Esophagus (tissue), 2 donors: ENCODE measurements around the gene MMP23B. TPM values are rescaled to one million over a fixed set of nuclear protein-coding genes. Genes with fewer than 3 reads are reported as not detected.
A peak's percentile ranks its signal among the peaks of the same experiment; 100 is the strongest.

ENCODE experiments used
- H3K27ac ChIP-seq, 2 donors: one replicate each; pipeline ENCODE4 v1.5.1; 2013; ENCODE audit warnings: low read depth in 2 of 2, mild to moderate bottlenecking in 2 of 2, inconsistent platforms in 1 of 2, low read length in 1 of 2, moderate library complexity in 1 of 2
- H3K27me3 ChIP-seq, 2 donors: one replicate each; pipeline ENCODE4 v1.6.1; 2013; ENCODE audit warnings: low read length in 2 of 2, control low read depth in 1 of 2, mild to moderate bottlenecking in 1 of 2; ENCODE audit not compliant: insufficient read depth in 2 of 2, control insufficient read depth in 1 of 2
- H3K36me3 ChIP-seq, 2 donors: one replicate each; pipeline ENCODE4 v1.6.1; 2013; ENCODE audit warnings: low read length in 1 of 2; ENCODE audit not compliant: control insufficient read depth in 2 of 2, insufficient read depth in 2 of 2
- H3K4me1 ChIP-seq, 2 donors: one replicate each; pipeline ENCODE4 v1.6.1; 2013; ENCODE audit warnings: low read length in 1 of 2; ENCODE audit not compliant: control insufficient read depth in 2 of 2, insufficient read depth in 2 of 2
- H3K4me3 ChIP-seq, 2 donors: one replicate each; pipeline ENCODE4 v1.5.1; 2013; ENCODE audit warnings: low read length in 2 of 2, mild to moderate bottlenecking in 2 of 2, low read depth in 1 of 2, moderate library complexity in 1 of 2
- H3K9me3 ChIP-seq, 2 donors: one replicate each; pipeline ENCODE4 v1.6.1; 2013; ENCODE audit warnings: mild to moderate bottlenecking in 2 of 2, low read depth in 1 of 2, low read length in 1 of 2, moderate library complexity in 1 of 2; ENCODE audit not compliant: control insufficient read depth in 2 of 2, insufficient read depth in 1 of 2
- WGBS, 2 donors: extraction: QIAGEN DNeasy Blood & Tissue Kit; methylation state at CpG; one replicate each; pipeline ENCODE4 v1.1.7; 2013; 5-methylcytosine and 5-hydroxymethylcytosine counted together
- polyA plus RNA-seq, 2 donors: library from polyadenylated mRNA; stranded (reverse); fragments of 200-250 nt; gene quantifications; one replicate each; pipeline ENCODE4 v1.2.3, GENCODE V29; 2013
- donor health status: healthy with polysubstance abuse.
- donor health status: Bipolar disorder and iron deficiency.

Gene MMP23B
- polyA plus RNA-seq, 2 donors: 0.91 to 2.7 TPM

DNA sequence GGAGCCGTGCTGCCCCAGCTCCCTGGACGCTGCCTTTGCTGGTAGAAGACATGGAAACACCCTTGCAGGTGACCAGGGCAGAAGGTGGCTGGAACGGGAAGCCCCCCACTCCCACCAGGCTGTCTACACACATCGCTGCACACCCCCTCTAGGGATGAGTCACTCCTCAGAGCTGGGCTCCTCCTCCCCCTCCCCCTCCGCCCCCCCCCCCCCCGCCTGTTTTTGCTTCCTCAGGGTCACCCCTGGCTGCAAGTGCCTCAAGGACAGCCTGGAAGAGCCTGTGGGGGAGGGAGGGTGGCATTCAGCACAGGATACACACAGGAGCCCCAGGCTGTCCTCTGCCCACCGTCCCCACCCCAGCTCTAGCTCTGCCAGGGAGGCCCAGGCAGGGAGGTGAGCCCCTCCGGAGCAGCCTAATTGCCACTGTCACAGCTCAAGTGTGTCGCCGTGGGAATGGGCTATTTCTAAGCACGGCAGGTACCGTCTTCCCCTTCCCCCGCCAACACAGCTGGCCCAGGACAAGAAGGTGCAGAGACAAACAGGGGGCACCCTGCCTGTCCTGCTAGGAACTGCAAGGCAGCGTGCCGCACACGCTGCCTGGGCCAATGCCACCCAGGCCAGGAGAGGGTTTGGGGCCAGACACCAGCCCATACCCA, 34.6 kb upstream of the MMP23B start:
- H3K4me1 ChIP-seq: peaks cover 13 to 17% of the 10 kb centered on the region in 2 donors
- H3K9me3 ChIP-seq: peaks cover 0 to 2% of the 10 kb centered on the region in 2 donors
- no peak overlapping the region for H3K4me3 ChIP-seq
- no peak overlapping the region for H3K27ac ChIP-seq
- H3K36me3 ChIP-seq: no peaks in the 10 kb centered on the region
- H3K27me3 ChIP-seq: peaks cover 0 to 7% of the 10 kb centered on the region in 2 donors
- 18 to 19% methylated on average over 14 to 15 of the region's 16 CpGs for WGBS, 2 donors

DNA sequence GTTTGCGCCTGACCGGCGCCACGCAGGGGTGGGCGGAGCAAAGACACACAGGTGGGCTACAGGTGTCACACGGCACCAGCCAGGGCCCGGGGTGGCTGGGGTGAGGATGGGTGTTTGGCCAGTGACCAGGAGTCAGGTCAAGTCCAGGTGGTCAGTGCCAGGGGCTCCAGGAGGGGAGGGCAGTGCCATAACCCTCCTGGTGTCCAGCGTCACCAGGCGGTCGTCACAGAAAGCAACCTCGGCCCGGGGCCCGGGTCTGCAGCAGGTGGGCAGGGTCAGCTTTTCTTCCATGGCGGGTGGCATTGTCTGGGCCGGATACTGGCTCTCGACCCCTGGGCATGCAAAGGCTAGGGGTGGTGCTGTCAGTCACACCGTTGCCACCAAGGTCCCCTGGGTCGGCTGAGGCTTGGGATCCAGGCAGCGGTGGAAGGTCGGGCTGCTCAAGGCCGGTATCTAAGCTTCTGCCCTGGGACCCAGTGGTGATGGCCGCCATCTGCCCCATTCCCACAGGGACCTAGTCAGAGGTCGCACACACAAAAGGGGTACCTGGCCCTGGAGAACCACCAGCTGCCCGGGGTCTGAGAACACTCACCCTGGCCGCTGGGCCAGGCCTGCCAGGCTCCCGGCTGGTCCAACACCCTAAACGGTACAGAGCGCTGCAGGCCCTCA, 33.8 kb upstream of the MMP23B start:
- WGBS, 2 donors: 80 to 87% methylated on average over 28 of the region's 28 CpGs
- Histone ChIP-seq H3K9me3 (peaks cover 0 to 2% of the 10 kb centered on the region in 2 donors), H3K36me3 (no peaks in the 10 kb centered on the region), H3K27me3 (peaks cover 0 to 7% of the 10 kb centered on the region in 2 donors), H3K4me1 (peaks cover 13 to 17% of the 10 kb centered on the region in 2 donors), H3K4me3 (no peak overlapping the region), H3K27ac (no peak overlapping the region)

DNA sequence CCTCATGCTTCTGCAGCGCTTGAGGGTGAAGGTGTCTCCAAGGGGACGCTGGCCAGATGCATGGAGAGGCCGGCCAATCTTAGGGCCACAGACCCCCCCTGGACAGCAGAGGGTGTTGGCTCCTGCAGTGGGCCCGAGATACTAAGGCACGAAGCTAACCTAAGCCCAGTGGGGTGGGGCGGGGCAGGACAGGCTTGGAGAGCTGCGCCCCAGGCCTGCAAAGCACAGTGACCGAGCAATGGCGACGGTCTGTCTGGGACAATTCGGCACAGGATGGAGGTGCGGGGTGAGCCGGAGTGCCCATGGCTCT, 33.3 kb upstream of the MMP23B start:
- no peak overlapping the region for H3K27ac ChIP-seq
- WGBS, 2 donors: 80 to 85% methylated on average over 13 of the region's 13 CpGs
- H3K4me1 ChIP-seq: peaks cover 13 to 17% of the 10 kb centered on the region in 2 donors
- H3K9me3 ChIP-seq: peaks cover 0 to 2% of the 10 kb centered on the region in 2 donors
- H3K27me3 ChIP-seq: peaks cover 0 to 7% of the 10 kb centered on the region in 2 donors
- no peaks in the 10 kb centered on the region for H3K36me3 ChIP-seq
- H3K4me3 ChIP-seq: no peak overlapping the region

DNA sequence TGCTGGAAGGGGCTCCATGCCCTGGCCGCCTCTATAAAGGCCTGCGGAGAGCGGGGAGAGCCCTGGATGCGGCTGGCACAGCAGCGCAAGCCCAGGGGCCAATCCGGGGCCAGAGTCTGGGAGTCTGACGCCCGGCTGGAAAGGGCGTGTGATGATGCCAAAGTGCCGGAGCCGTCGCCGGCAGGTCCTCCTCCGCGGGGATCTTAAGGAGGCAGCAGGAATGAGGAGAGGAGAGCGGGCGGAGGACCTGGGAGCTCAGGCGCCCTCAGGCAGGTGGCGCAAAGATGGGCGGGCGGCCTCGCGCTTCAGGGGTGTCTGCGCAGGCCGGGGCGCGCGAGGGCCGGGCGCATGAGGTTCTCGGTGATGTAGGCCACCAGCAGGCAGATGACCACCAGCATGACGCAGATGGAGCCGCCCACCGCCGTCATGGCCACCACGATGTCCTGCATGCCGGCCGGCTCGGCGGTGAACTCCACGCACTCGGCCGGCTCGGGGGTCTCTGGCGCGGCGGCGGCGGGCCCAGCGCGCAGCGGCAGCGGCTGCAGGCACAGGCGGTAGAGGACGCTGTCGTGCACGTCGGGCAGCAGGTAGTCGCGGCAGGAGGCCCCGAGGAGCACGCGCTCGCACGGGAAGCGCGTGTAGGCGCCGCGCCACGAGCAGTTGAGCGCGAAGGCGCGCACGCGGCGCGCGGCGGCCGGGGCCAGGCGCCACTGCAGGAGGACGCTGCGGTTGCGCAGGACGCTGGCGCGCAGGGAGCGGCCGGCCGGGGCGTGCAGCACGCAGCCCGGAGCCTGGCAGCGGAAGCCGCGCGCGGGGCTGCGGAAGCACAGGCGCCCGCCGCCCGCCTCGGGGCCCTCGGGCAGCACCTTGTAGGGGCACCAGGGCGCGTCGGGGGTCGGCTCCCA, 32.7 kb upstream of the MMP23B start:
- H3K4me3 ChIP-seq: peak overlapping the region; percentile 44 to 63
- peaks cover 0 to 7% of the 10 kb centered on the region in 2 donors for H3K27me3 ChIP-seq
- 10 to 16% methylated on average over 93 to 111 of the region's 111 CpGs for WGBS, 2 donors
- peaks cover 0 to 2% of the 10 kb centered on the region in 2 donors for H3K9me3 ChIP-seq
- no peaks in the 10 kb centered on the region for H3K36me3 ChIP-seq
- H3K4me1 ChIP-seq: peaks cover 13 to 17% of the 10 kb centered on the region in 2 donors
- H3K27ac ChIP-seq: no peak overlapping the region

DNA sequence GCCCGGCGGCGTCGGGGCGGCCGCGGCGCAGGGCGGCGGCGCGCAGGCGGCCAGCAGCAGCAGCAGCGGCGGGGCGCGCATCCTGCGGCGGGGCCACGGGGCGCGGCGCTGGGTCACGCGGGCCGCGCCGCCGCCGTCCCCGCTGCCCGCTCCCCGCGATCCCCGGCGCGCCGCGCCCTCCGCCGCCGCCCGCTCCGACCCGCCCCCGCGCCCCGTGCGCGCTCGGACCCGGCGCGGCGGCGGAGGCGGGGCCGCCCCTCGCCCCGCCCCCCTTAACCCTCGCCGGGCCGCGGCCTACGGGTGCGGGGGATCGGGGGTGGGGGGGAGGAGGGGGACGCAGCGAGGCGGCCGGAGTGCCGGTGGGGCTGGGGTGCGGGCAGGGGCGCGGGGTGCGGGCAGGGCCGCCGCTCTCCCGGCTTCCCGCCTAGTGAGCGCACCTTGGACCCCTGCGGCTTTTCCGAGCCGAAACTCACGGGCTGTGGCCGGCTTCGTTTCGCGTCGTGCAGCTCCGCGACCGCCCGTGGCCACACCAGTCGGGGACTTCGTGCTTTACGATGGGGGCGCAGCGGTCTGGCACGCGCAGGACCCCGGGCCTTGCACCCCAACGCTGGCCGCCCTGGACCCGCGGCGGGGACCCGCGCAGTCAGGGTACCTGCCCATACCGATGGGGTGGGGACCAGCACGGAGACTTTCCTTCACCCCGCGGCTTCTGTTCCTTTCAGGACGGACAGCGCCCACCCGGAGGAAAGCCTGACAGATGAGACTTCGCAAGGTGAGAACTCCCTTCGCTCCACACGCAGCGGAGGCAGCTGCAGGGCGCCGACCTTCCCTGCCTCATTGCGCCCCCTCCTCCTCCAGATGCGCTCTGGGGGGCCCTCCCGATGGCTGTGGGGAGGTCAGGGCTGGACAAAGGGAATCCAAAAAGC, 31.8 kb upstream of the MMP23B start, which contains the start of gene FNDC10:
TSS of gene FNDC10 (minus strand) at position 201 of the 926 bp plus-strand sequence. CDS start at position 81, 120 bp downstream.
- Histone ChIP-seq H3K36me3 (no peaks in the 10 kb centered on the region), H3K27ac (no peak within 1 kb of the TSS), H3K4me3 (peak within 1 kb of the TSS; percentile 56 to 63), H3K9me3 (peaks cover 0 to 2% of the 10 kb centered on the region in 2 donors), H3K27me3 (peaks cover 0 to 7% of the 10 kb centered on the region in 2 donors), H3K4me1 (peaks cover 13 to 17% of the 10 kb centered on the region in 2 donors)
- 3 to 7% methylated on average over 48 to 124 of the region's 125 CpGs for WGBS, 2 donors

DNA sequence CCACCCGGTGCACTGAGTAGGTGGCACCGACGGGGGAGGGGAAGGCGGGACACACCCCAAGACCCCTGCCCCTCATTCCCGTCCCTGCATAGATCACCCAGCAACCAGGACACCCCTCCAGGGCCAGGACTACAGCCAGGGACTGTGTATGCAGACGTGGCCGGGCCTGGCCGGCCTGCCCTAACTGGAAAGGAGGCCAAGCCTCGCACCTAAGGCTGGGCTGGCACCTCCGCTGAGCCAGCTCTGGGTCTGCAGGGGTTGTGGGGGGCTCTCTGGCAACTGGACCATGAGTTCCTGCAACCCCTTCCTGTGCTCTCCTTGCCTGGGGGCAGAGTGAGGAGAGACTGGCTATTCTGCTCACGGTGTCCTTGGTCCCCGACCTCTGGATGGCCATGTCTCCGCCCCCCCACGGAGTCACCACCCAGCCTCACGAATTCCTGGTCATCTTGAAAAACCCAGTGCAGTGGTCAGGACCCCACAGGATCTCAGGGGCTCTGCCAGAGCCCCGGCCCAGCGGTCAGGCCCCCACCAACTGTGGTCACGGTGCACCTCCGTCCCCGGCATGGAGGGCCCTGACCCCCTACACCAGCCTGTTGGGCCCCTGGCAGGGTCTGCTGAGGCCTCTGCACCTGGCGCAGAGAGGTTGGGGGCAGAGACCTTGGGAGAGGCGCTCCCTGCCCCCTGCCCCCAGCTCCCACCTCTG, 31.0 kb upstream of the MMP23B start:
- Histone ChIP-seq H3K36me3 (no peaks in the 10 kb centered on the region), H3K27me3 (peaks cover 0 to 7% of the 10 kb centered on the region in 2 donors), H3K27ac (no peak overlapping the region), H3K4me3 (peak overlapping the region in 1 of 2 donors; percentile 63), H3K9me3 (peaks cover 0 to 2% of the 10 kb centered on the region in 2 donors), H3K4me1 (peaks cover 13 to 17% of the 10 kb centered on the region in 2 donors)
- WGBS, 2 donors: 69 to 71% methylated on average over 22 of the region's 22 CpGs

DNA sequence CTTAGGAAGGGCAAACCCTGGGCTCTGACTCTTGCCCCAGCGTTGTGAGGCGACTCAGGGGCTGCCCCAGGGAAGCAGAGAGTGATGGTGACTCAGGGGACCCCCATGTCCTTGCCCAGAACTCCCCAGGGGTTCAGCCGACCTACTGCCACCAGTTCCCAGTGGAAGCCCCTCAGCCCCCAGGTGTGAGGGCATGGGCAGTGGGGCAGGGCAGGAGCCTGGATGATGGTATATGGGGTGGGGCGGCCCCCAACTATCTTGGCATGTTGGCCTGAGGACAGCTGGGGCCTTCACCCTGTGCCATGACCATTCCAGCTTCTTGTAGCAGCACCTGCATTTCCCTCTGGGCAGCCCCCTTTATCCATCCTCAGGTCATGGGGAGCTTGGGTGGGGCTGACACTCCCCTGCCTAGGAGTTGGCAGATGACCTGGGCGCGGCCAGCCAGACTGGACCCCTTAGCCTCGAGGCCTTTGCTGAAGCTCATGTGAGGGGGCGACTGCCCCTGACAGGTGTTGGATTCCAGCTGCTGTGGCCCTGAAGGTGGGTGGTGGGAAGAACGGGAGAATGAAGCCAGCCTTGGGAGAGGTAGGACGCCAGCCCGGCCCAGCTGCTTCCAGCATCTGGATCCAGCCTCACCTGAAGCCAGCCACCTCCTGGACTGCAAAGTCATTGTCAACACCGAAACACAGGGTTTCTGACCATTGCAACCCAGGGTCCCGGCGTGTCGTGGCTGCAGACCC, 30.2 kb upstream of the MMP23B start:
- peaks cover 0 to 2% of the 10 kb centered on the region in 2 donors for H3K9me3 ChIP-seq
- H3K4me1 ChIP-seq: peaks cover 13 to 17% of the 10 kb centered on the region in 2 donors
- 88 to 90% methylated on average over 15 of the region's 15 CpGs for WGBS, 2 donors
- no peak overlapping the region for H3K27ac ChIP-seq
- peaks cover 0 to 7% of the 10 kb centered on the region in 2 donors for H3K27me3 ChIP-seq
- no peaks in the 10 kb centered on the region for H3K36me3 ChIP-seq
- H3K4me3 ChIP-seq: no peak overlapping the region
